ENCODE measurements around the gene ZNF436. TPM values are rescaled to one million over a fixed set of nuclear protein-coding genes. Genes with fewer than 3 reads are reported as not detected.

ZNF436 gene
- total and polyA plus RNA-seq, 9 of the 15 experiments (the other 6 are each of a cell fraction or from before 2014, with no cell fraction given): 2.1 to 11.3 (median 6.8) TPM

- TF ChIP-seq CBX8 (IDR thresholded peaks at IDR 0.05; ENCODE audit: borderline replicate concordance, extremely low read depth, low read depth, low read length, poor library complexity, severe bottlenecking) (no peak), HOMEZ (CRISPR knock-in tag; IDR thresholded peaks at IDR 0.05) (no peak), JUND (IDR thresholded peaks at IDR 0.05; ENCODE audit: borderline replicate concordance, low read depth, low read length) (no peak), JUND (tag; IDR thresholded peaks at IDR 0.05; ENCODE audit: borderline replicate concordance, low read depth, low read length) (no peak), ARHGAP35 (IDR thresholded peaks at IDR 0.05; ENCODE audit: partially characterized antibody) (no peak), CXXC5 (CRISPR knock-in tag; IDR thresholded peaks at IDR 0.05) (0 out of 2 replicates have a peak, but pooled peaks have one; percentile 14), ARID3B (CRISPR knock-in tag; IDR thresholded peaks at IDR 0.05; ENCODE audit: borderline replicate concordance) (no peak), TAL1 (IDR thresholded peaks at IDR 0.05) (peak; percentile 49; the same call in 1 of the 2 replicates), EHMT2 (IDR thresholded peaks at IDR 0.05) (no peak), CREB1 (IDR thresholded peaks at IDR 0.05) (no peak), CREB1 (CRISPR knock-in tag; IDR thresholded peaks at IDR 0.05) (no peak), KDM2B (CRISPR knock-in tag; IDR thresholded peaks at IDR 0.05) (no peak), USF2 (CRISPR knock-in tag; IDR thresholded peaks at IDR 0.05) (no peak), ZNF253 (CRISPR knock-in tag; conservative IDR thresholded peaks at IDR 0.05) (no peak), ETS2 (tag; IDR thresholded peaks at IDR 0.05; ENCODE audit: borderline replicate concordance, poor library complexity, severe bottlenecking) (no peak), HOXB6 (CRISPR knock-in tag; IDR thresholded peaks at IDR 0.05; ENCODE audit: borderline replicate concordance) (no peak), ZNF354B (CRISPR knock-in tag; IDR thresholded peaks at IDR 0.05) (no peak), XRCC5 (IDR thresholded peaks at IDR 0.05; ENCODE audit: low read depth, low read length) (no peak), SIX5 (IDR thresholded peaks at IDR 0.05; ENCODE audit: borderline replicate concordance in 1 of 2, insufficient read depth in 1 of 2, low read depth in 1 of 2, low read length in 2 of 2) (no peak), NR2C2 (CRISPR knock-in tag; IDR thresholded peaks at IDR 0.05) (no peak), NR2C2 (tag; IDR thresholded peaks at IDR 0.05) (no peak), KLF6 (CRISPR knock-in tag; IDR thresholded peaks at IDR 0.05; ENCODE audit: borderline replicate concordance) (no peak)
- TF ChIP-seq, protein P1, sequence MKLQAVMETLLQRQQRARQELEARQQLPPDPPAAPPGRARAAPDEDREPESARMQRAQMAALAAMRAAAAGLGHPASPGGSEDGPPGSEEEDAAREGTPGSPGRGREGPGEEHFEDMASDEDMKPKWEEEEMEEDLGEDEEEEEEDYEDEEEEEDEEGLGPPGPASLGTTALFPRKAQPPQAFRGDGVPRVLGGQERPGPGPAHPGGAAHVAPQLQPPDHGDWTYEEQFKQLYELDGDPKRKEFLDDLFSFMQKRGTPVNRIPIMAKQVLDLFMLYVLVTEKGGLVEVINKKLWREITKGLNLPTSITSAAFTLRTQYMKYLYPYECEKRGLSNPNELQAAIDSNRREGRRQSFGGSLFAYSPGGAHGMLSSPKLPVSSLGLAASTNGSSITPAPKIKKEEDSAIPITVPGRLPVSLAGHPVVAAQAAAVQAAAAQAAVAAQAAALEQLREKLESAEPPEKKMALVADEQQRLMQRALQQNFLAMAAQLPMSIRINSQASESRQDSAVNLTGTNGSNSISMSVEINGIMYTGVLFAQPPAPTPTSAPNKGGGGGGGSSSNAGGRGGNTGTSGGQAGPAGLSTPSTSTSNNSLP (IDR thresholded peaks at IDR 0.05; ENCODE audit: borderline replicate concordance, low read depth, low read length): no peak
Measured at GRCh38 chr1:23341931-23342692, 27.5 kb downstream of the ZNF436 start (continued).
